ENCODE data around the gene BAK1. TPM values are rescaled to one million over a fixed set of nuclear protein-coding genes. Genes with fewer than 3 reads are reported as not detected.

The BAK1 gene
- total and polyA plus RNA-seq, 2 of the 4 experiments (the other 2 are of a cell fraction): 12.0 to 19.0 TPM

GRCh38 chr6:33584700-33585402 is 4.8 kb upstream of the BAK1 start:
- no peak overlapping the region for H3K4me2 ChIP-seq (ENCODE audit: low read depth, low read length)
- peak overlapping the region in 1 of 2 experiments; percentile 96; a peak in 1 of 4 replicates for H4K8ac ChIP-seq (ENCODE audit: low read depth in 2 of 2, low read length in 2 of 2)
- peak overlapping the region; percentile 88 for H2AK9ac ChIP-seq (replicated peaks; ENCODE audit: low read depth, low read length, poor library complexity)
- H2AFZ ChIP-seq (replicated peaks; ENCODE audit: low read length, poor library complexity): peak overlapping the region; percentile 95
- no peak overlapping the region for H3K14ac ChIP-seq (replicated peaks; ENCODE audit: low read depth, low read length)
- H2BK5ac ChIP-seq (ENCODE audit: low read depth, low read length, poor library complexity, severe bottlenecking): no peak overlapping the region
- no peak overlapping the region for H3K18ac ChIP-seq (ENCODE audit: low read depth, low read length)
- no peak overlapping the region for H2BK15ac ChIP-seq (ENCODE audit: low read depth, low read length)
- peaks cover 0 to 4% of the 10 kb centered on the region in 2 experiments; a peak in 1 of 4 replicates for H3K79me1 ChIP-seq (ENCODE audit: low read depth in 1 of 2, low read length in 2 of 2)
- 81% methylated on average over 6 of the region's 11 CpGs; no CpG with 5 or more reads in 1 of the 2 experiments for WGBS, 2 experiments (ENCODE audit: extremely low coverage in 2 of 2, insufficient read length in 1 of 2)
- H3K56ac ChIP-seq (ENCODE audit: extremely low read depth, insufficient read depth, low read length): no peak overlapping the region
- DNase-seq: no peak
- ChIA-PET CTCF (no interaction called here), POLR2A (ENCODE audit: unreplicated experiment) (no interaction called here)
- no peak for ATAC-seq (ENCODE audit: low read depth)
- no peak overlapping the region for H3K9ac ChIP-seq (ENCODE audit: low read depth, low read length)
- peaks cover 1% of the 10 kb centered on the region for H3K9me1 ChIP-seq (ENCODE audit: insufficient read depth, low read length)
- no peak overlapping the region for H3K4ac ChIP-seq (ENCODE audit: low read depth, low read length)
- 0 out of 2 replicates have a peak overlapping the region, but pooled peaks have one; percentile 65 for H2AK5ac ChIP-seq (ENCODE audit: low read depth, low read length)
- no peak overlapping the region; the same call in 1 of the 2 replicates for H4K91ac ChIP-seq (ENCODE audit: insufficient read depth, low read depth, low read length)
- H3K27me3 ChIP-seq (ENCODE audit: control insufficient read depth, insufficient read depth, low read length): no peaks in the 10 kb centered on the region
- in situ Hi-C loops (cut with MboI; ENCODE audit: low sequenced_read_pairs): loop anchor here (5.0 to 10.0 kb wide), 3 partner anchors 117 to 570 kb away; no protein-coding TSS in a partner anchor
- no peaks in the 10 kb centered on the region for H4K20me1 ChIP-seq (ENCODE audit: insufficient read depth, low read length)
- BruUV-seq (replicated peaks): no TSS peak
- dilution Hi-C loops (cut with HindIII; ENCODE audit: low sequenced_read_pairs, unreplicated experiment): no loop called here
- H2BK120ac ChIP-seq (ENCODE audit: low read depth, low read length): no peak overlapping the region
- H3K9me3 ChIP-seq (ENCODE audit: control insufficient read depth, insufficient read depth, low read length): no peaks in the 10 kb centered on the region
- H3K4me3 ChIP-seq (ENCODE audit: insufficient read depth, low read depth, low read length): no peak overlapping the region
- H3K36me3 ChIP-seq (ENCODE audit: control insufficient read depth, insufficient read depth, low read length): no peaks in the 10 kb centered on the region
- intact Hi-C loops (cut with micrococcal nuclease): loop anchor here (1.0 to 5.0 kb wide), 3 partner anchors 115 to 437 kb away; no protein-coding TSS in a partner anchor
- peaks cover 2% of the 10 kb centered on the region for H3K4me1 ChIP-seq (ENCODE audit: control insufficient read depth, insufficient read depth, low read length)
- TF ChIP-seq MAFK (IDR thresholded peaks at IDR 0.05; ENCODE audit: low read depth, low read length) (no peak), RFX5 (IDR thresholded peaks at IDR 0.05; ENCODE audit: low read depth, low read length) (no peak), POLR2A (IDR thresholded peaks at IDR 0.05; ENCODE audit: low read depth, low read length) (no peak), CHD1 (IDR thresholded peaks at IDR 0.05; ENCODE audit: low read depth, low read length) (no peak), BHLHE40 (IDR thresholded peaks at IDR 0.05; ENCODE audit: low read depth, low read length) (no peak), NFE2L2 (IDR thresholded peaks at IDR 0.05; ENCODE audit: low read depth, low read length) (no peak), MAZ (IDR thresholded peaks at IDR 0.05; ENCODE audit: borderline replicate concordance, low read depth, low read length) (no peak)
- H3K27ac ChIP-seq (ENCODE audit: insufficient read depth, low read length): no peak overlapping the region
- no peak overlapping the region for H3K23ac ChIP-seq (ENCODE audit: low read depth, low read length)
- no peak overlapping the region for H2BK20ac ChIP-seq (ENCODE audit: low read depth, low read length)
- H4K5ac ChIP-seq (ENCODE audit: low read depth, low read length): no peak overlapping the region
